Epithelial cell of proximal tubule (primary cell): ENCODE measurements around the gene MAST3. TPM values are rescaled to one million over a fixed set of nuclear protein-coding genes. Genes with fewer than 3 reads are reported as not detected.

Source experiments
- DNase-seq: peaks from one replicate; pipeline ENCODE4 v3.0.0-alpha.2; 2011; ENCODE audit warnings: low read depth
- H3K4me3 ChIP-seq: 2 replicates; pipeline ENCODE4 v1.5.1; 2011; ENCODE audit warnings: low read depth, mild to moderate bottlenecking, low read length
- CTCF ChIP-seq: conservative IDR thresholded peaks from 2 replicates; pipeline ENCODE4 v1.5.1; 2012; ENCODE audit warnings: low read depth, mild to moderate bottlenecking, low read length
- total RNA-seq: library from RNA; depleted of rRNA; stranded (reverse); fragments of >200 nt; gene quantifications from 2 replicates; pipeline ENCODE4 v1.2.3, GENCODE V29; 2015

MAST3 gene
- total RNA-seq, 1 donor from 2014 or later, result 3.5 TPM

GRCh38 chr19:18161636-18162002 lies 64.0 kb downstream of the MAST3 start:
- no peak overlapping the region for H3K4me3 ChIP-seq
- no peak for DNase-seq
- no peak for TF ChIP-seq CTCF

GRCh38 chr19:18164072-18164471 lies 66.5 kb downstream of the MAST3 start:
- TF ChIP-seq CTCF, result no peak
- H3K4me3 ChIP-seq, result no peak overlapping the region
- DNase-seq, result no peak

GRCh38 chr19:18165794-18166544 lies 68.4 kb downstream of the MAST3 start:
- no peak for DNase-seq
- no peak overlapping the region for H3K4me3 ChIP-seq
- no peak for TF ChIP-seq CTCF

GRCh38 chr19:18167011-18167410 lies 69.4 kb downstream of the MAST3 start:
- no peak overlapping the region for H3K4me3 ChIP-seq
- no peak for TF ChIP-seq CTCF
- DNase-seq, result no peak

- TF ChIP-seq CTCF, result peak; percentile 74
- H3K4me3 ChIP-seq, result no peak overlapping the region
- DNase-seq, result no peak
Measured at GRCh38 chr19:18167975-18168645, 70.5 kb downstream of the MAST3 start.

- H3K4me3 ChIP-seq, result no peak overlapping the region
- no peak for DNase-seq
- TF ChIP-seq CTCF, result no peak
Measured at GRCh38 chr19:18168673-18169381, 71.2 kb downstream of the MAST3 start.
